Esophagus squamous epithelium (tissue), 5 donors: ENCODE measurements around the gene STARD8. TPM values are rescaled to one million over a fixed set of nuclear protein-coding genes. Genes with fewer than 3 reads are reported as not detected.
"Not testable (repeated sequence)": the region's sequence is repeated elsewhere in the genome, so short reads cannot be mapped to it uniquely, and the experiment has no call there.

ENCODE experiments used
- DNase-seq: peaks from one replicate; lab custom pipeline; 2025; lab: John Stamatoyannopoulos, UW
- H3K27ac ChIP-seq, 4 donors: fragments of 200-600 bp; sonication (generic); one replicate each; pipeline ENCODE4 v1.5.1; 2016 to 2019; ENCODE audit warnings: mild to moderate bottlenecking in 1 of 4
- H3K27me3 ChIP-seq, 4 donors: fragments of 200-600 bp; sonication (generic); 1 replicate in 3 of 4; 2 replicates in 1 of 4; pipeline versions ENCODE4 v1.5.1 to v1.6.0; 2017 to 2021; ENCODE audit warnings: antibody characterized with exemption in 1 of 4
- H3K36me3 ChIP-seq, 3 donors: fragments of 200-600 bp; sonication (generic); one replicate each; pipeline ENCODE4 v1.5.1; 2016 to 2019
- H3K4me1 ChIP-seq, 3 donors: fragments of 200-600 bp; sonication (generic); one replicate each; pipeline ENCODE4 v1.5.1; 2017 to 2019
- H3K4me3 ChIP-seq, 4 donors: fragments of 200-600 bp; sonication (generic); 1 replicate in 3 of 4; 2 replicates in 1 of 4; pipeline ENCODE4 v1.5.1; 2016 to 2019; ENCODE audit warnings: mild to moderate bottlenecking in 2 of 4, moderate library complexity in 1 of 4
- H3K9me3 ChIP-seq, 3 donors: fragments of 200-600 bp; sonication (generic); one replicate each; pipeline ENCODE4 v1.5.1; 2016 to 2019
- CTCF ChIP-seq, 6 experiments: fragments of 450-650 bp in 4 of 6; fragments of 200-600 bp in 2 of 6; sonication (generic) in 2 of 6; IDR thresholded peaks; one replicate each; pipeline ENCODE4 v1.5.1; 2016 to 2019; ENCODE audit warnings: antibody characterized with exemption in 6 of 6, mild to moderate bottlenecking in 4 of 6, moderate library complexity in 4 of 6
- POLR2A ChIP-seq, 4 donors: fragments of 450-650 bp; IDR thresholded peaks; one replicate each; pipeline ENCODE4 v1.6.1; 2017; ENCODE audit warnings: antibody characterized with exemption in 4 of 4, mild to moderate bottlenecking in 4 of 4, moderate library complexity in 3 of 4
- WGBS, 2 donors: methylation state at CpG; one replicate each; pipeline ENCODE4 v1.1.5; 2018; 5-methylcytosine and 5-hydroxymethylcytosine counted together
- intact Hi-C: fragments of 100-400 bp; cut with DNase I; formaldehyde crosslinking; loops from one replicate; pipeline ENCODE4 v1.15.0; 2022
- total RNA-seq, 4 donors: library from RNA; depleted of rRNA; stranded (reverse); fragments of >200 nt; gene quantifications; one replicate each; pipeline ENCODE4 v1.1.0, GENCODE V29; 2016
- donor health status: DM: yes; HTN: yes; CAD: no.

Gene STARD8
- total RNA-seq, 4 donors from 2014 or later: 0.95 to 9.9 (median 2.1) TPM

DNA sequence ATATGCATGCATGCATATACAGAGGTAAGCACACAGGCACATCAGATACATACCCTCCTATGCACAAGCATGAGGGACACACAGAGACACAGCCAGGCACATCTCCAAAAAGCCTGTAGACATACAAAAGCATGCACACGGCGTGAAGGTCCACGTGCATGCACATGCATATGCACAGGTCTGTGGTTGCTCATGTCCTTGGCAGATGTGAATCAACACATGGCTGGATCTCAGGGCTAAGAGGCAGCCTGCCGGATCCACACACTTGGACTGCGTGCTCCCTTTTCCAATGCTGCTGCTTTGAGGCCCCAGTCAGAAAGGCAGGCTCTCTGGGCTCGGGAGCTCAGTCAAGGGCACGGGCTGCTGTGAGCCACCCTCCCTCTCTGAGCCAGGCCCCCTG is 3.6 kb downstream of the STARD8 start:
- H3K27me3 ChIP-seq: peaks cover 0 to 4% (median 0%) of the 10 kb centered on the region in 4 donors
- H3K36me3 ChIP-seq: no peaks in the 10 kb centered on the region
- TF ChIP-seq POLR2A (IDR thresholded peaks at IDR 0.05): no peak
- H3K9me3 ChIP-seq: no peaks in the 10 kb centered on the region
- peaks cover 0 to 11% (median 0%) of the 10 kb centered on the region in 3 donors for H3K4me1 ChIP-seq
- 70% methylated on average over 2 of the region's 7 CpGs; no CpG with 5 or more reads in 1 of the 2 donors for WGBS, 2 donors
- no peak for DNase-seq
- H3K27ac ChIP-seq: no peak overlapping the region
- intact Hi-C loops: no loop called here
- no peak overlapping the region for H3K4me3 ChIP-seq

DNA sequence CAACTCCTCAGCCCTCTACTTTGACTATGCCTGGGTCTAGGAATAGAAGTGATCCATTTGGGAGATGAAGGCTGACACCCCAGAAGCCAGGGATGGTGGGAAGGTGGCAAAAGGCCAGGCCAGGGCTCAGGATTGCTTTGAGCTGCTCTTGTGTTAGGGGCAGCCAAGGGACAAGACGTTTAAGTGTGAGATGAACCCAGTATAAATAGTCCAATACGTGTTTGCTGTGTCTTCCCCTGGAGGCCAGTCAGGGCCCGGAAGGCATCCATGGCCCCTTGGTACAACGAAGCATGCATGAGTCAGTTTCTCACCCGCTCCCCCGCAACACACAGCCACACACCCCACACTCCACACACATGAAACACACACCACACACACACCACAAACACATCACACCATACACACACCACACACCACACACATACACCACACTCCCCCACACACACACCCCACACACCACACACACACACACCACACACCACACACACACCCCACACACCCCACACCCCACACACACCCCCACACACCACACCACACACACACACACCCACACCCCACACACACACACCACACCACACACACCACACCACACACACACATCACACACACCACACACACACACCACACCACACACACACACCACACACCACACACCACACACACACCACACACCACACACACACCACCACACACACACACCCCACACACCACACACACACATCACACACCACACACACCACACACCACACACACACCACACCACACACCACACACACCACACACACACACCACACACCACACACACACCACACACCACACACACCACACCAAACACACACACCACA is 5.1 kb downstream of the STARD8 start:
- no peaks in the 10 kb centered on the region for H3K36me3 ChIP-seq
- no peak overlapping the region for H3K4me3 ChIP-seq
- peaks cover 0 to 4% (median 0%) of the 10 kb centered on the region in 3 donors for H3K4me1 ChIP-seq
- 50% methylated on average over 6 of the region's 6 CpGs; no CpG with 5 or more reads in 1 of the 2 donors for WGBS, 2 donors
- DNase-seq: no peak
- H3K9me3 ChIP-seq: no peaks in the 10 kb centered on the region
- no peaks in the 10 kb centered on the region for H3K27me3 ChIP-seq
- no peak for TF ChIP-seq POLR2A (IDR thresholded peaks at IDR 0.05)
- TF ChIP-seq CTCF (IDR thresholded peaks at IDR 0.05): no peak
- intact Hi-C loops: no loop called here
- no peak overlapping the region for H3K27ac ChIP-seq

DNA sequence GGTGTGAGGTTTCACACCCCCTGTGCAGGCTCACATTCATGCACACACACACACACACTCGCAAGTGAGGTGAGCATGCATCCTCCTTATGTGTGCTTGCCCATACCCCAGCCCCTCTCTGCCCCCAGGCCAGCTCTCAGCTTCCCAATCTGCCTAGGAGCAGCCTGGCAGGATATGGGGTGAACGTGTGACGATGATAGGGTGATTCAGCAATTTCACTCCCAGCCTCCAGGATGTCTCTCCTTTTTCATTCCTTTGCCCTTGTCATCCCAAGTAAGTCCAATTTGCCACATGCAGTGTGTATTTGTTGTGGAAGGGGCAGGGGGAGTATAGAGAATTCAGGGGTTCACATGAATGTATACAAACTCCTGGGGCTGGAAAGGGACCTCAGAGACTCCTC is 7.2 kb downstream of the STARD8 start:
- peaks cover 0 to 7% (median 0%) of the 10 kb centered on the region in 3 donors for H3K4me1 ChIP-seq
- WGBS, 2 donors: 60 to 67% methylated on average over 1 to 3 of the region's 3 CpGs
- DNase-seq: no peak
- no peaks in the 10 kb centered on the region for H3K9me3 ChIP-seq
- no peak overlapping the region for H3K27ac ChIP-seq
- no peaks in the 10 kb centered on the region for H3K27me3 ChIP-seq
- no peak for TF ChIP-seq CTCF (IDR thresholded peaks at IDR 0.05)
- no peak for TF ChIP-seq POLR2A (IDR thresholded peaks at IDR 0.05)
- no peaks in the 10 kb centered on the region for H3K36me3 ChIP-seq
- intact Hi-C loops: no loop called here
- no peak overlapping the region for H3K4me3 ChIP-seq

DNA sequence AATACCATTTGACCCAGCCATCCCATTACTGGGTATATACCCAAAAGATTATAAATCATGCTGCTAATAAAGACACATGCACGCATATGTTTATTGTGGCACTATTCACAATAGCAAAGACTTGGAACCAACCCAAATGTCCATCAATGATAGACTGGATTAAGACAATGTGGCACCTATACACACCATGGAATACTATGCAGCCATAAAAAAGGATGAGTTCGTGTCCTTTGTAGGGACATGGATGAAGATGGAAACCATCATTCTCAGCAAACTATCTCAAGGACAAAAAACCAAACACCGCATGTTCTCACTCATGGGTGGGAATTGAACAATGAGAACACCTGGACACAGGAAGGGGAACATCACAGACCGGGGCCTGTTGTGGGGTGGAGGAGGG is 9.0 kb downstream of the STARD8 start:
- H3K4me1 ChIP-seq, DNase-seq, intact Hi-C loops, H3K27ac ChIP-seq, H3K27me3 ChIP-seq, H3K9me3 ChIP-seq, H3K4me3 ChIP-seq, H3K36me3 ChIP-seq: not testable (repeated sequence)
- WGBS, 2 donors: 79 to 80% methylated on average over 2 to 4 of the region's 4 CpGs

- no peaks in the 10 kb centered on the region for H3K9me3 ChIP-seq
- peaks cover 0 to 8% (median 0%) of the 10 kb centered on the region in 3 donors for H3K4me1 ChIP-seq
- 8% methylated on average over 2 of the region's 3 CpGs; no CpG with 5 or more reads in 1 of the 2 donors for WGBS, 2 donors
- no peak for TF ChIP-seq CTCF (IDR thresholded peaks at IDR 0.05)
- TF ChIP-seq POLR2A (IDR thresholded peaks at IDR 0.05): no peak
- no peaks in the 10 kb centered on the region for H3K27me3 ChIP-seq
- intact Hi-C loops: no loop called here
- no peak overlapping the region for H3K27ac ChIP-seq
- no peak for DNase-seq
- no peak overlapping the region for H3K4me3 ChIP-seq
- H3K36me3 ChIP-seq: no peaks in the 10 kb centered on the region
Measured at GRCh38 chrX:68658530-68658929, 11.1 kb downstream of the STARD8 start.

DNA sequence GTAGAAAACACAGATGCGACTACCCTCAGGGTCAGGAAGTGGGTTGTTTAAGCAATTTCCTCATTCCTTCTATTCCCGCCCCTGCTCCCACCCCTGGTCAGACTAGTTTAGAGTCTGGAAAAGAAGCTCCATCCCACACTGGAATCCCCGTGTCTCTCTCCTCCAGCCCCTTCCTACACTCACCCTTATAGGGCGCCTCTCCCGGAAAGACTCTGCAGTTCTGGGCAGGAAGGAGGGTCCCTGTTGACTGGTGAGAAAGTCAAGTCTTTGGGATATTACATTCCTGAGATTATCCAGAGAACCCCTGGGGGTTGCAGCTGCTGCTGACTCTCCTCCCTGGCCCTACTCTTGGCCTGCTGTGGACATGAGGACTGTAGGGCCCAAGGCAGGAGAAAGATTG is 11.9 kb downstream of the STARD8 start:
- peaks cover 0 to 8% (median 0%) of the 10 kb centered on the region in 3 donors for H3K4me1 ChIP-seq
- no peak overlapping the region for H3K4me3 ChIP-seq
- no peak for TF ChIP-seq CTCF (IDR thresholded peaks at IDR 0.05)
- TF ChIP-seq POLR2A (IDR thresholded peaks at IDR 0.05): no peak
- H3K9me3 ChIP-seq: no peaks in the 10 kb centered on the region
- intact Hi-C loops: no loop called here
- H3K36me3 ChIP-seq: no peaks in the 10 kb centered on the region
- H3K27me3 ChIP-seq: no peaks in the 10 kb centered on the region
- no peak overlapping the region for H3K27ac ChIP-seq
- DNase-seq: no peak
- 68% methylated on average over 2 of the region's 5 CpGs; no CpG with 5 or more reads in 1 of the 2 donors for WGBS, 2 donors
